LNCAP (cell line): ENCODE results near the gene INPP4B.

ENCODE experiments used
- TF ChIP-seq, protein P1 (sequence below): fragments of 450-650 bp; IDR thresholded peaks from 2 replicates; pipeline ENCODE4 v1.5.1; 2017; ENCODE audit warnings: mild to moderate bottlenecking

INPP4B gene

GRCh38 chr4:142707401-142707800 lies 138.7 kb downstream of the INPP4B start:
- TF ChIP-seq, protein P1, sequence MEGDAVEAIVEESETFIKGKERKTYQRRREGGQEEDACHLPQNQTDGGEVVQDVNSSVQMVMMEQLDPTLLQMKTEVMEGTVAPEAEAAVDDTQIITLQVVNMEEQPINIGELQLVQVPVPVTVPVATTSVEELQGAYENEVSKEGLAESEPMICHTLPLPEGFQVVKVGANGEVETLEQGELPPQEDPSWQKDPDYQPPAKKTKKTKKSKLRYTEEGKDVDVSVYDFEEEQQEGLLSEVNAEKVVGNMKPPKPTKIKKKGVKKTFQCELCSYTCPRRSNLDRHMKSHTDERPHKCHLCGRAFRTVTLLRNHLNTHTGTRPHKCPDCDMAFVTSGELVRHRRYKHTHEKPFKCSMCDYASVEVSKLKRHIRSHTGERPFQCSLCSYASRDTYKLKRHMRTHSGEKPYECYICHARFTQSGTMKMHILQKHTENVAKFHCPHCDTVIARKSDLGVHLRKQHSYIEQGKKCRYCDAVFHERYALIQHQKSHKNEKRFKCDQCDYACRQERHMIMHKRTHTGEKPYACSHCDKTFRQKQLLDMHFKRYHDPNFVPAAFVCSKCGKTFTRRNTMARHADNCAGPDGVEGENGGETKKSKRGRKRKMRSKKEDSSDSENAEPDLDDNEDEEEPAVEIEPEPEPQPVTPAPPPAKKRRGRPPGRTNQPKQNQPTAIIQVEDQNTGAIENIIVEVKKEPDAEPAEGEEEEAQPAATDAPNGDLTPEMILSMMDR, result no peak

DNA sequence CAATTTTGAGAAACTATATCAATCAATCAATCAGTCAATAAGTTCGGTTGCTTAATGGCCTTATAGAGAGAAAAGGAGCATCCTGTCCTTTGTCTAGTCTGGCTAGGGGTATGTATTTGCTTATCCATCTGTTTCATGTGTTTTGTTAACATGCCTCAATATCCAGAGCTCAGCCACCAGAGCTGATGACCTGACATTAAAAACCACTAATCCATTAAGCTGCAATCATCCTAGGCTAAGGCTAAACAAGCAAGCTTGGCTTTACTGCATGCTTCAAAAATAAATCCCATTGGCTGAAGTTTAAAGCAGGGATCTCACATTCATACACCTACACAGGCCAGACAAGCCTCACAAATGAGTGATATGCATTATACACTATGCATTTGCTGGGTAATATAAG lies 139.7 kb downstream of the INPP4B start:
- TF ChIP-seq, protein P1, result no peak

DNA sequence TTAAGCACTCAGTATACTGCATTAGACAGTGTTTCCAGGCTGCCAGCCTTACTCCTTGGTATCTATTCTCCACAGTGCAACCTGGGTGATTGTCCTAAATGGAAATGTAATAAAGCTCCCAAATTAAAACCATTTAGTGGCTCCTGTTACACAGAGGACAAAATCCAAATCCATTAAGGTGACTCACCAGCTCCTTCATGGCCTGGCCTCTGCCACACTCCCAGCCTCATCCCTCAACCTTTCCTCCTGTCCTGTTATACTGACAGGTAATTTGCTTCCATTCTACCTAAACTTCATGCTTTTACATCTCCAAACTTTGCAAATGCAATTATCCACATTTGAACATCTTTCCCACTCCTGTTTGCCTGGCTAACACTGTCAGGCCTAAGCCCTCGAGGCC lies 140.3 kb downstream of the INPP4B start:
- TF ChIP-seq, protein P1, result no peak

- TF ChIP-seq, protein P1, result no peak
These were observed 142.3 kb downstream of the INPP4B start for GRCh38 chr4:142703694-142704309.

- TF ChIP-seq, protein P1, result no peak
These were observed 145.1 kb downstream of the INPP4B start for GRCh38 chr4:142701017-142701416.

- TF ChIP-seq, protein P1, result no peak
These were observed 145.6 kb downstream of the INPP4B start for GRCh38 chr4:142700531-142700930.

DNA sequence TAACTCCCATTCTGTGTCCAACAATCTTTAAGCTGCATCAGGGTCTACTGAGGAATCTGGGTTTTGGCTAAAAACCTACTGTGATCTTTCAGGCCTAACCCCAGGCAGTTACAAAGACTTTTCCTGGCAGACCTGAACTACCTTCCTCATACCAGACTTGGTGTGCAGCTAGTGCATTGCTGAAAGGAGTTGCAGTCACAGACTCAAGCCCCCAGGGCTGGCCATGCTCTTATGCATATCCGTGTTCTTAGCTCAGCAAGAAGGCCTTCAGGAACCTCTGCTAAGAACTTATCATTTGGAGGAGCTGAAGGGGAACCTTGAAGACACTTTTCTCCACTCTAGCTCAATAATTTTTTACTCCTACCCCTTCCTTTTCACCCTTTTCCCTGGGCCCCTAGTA lies 147.5 kb downstream of the INPP4B start:
- TF ChIP-seq, protein P1, result no peak

DNA sequence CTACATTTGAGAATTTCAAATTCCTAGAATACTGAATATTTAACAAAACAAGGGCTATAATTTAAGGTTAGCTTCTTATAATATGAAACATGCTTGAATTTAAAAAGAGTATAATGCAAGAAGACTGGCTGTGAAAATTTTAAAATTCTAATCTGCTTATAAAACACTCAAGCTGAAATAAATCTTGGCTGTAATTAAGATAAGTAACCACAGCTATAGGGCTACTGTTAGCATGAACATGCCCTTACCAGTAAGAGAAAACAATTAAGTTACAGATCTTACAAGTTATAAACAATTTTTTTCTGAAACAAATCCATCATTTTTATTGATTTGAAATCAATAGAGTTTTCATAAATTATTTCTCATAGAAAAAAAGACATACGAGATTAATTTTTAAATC lies 148.2 kb downstream of the INPP4B start:
- TF ChIP-seq, protein P1, result no peak
